VCaP (cell line): ENCODE results near the gene CHST1.

Experiments
- H3K27ac ChIP-seq: fragments of 450-650 bp; 2 replicates; pipeline ENCODE4 v1.5.1; 2017
- CTCF ChIP-seq: fragments of 450-650 bp; conservative IDR thresholded peaks from 2 replicates; pipeline ENCODE4 v1.5.1; 2017; ENCODE audit warnings: mild to moderate bottlenecking, moderate library complexity

Gene CHST1

GRCh38 chr11:45698777-45699497, 33.5 kb upstream of the CHST1 start:
- H3K27ac ChIP-seq, result no peak overlapping the region
- TF ChIP-seq CTCF, result no peak

GRCh38 chr11:45692808-45693453, 27.5 kb upstream of the CHST1 start:
- no peak overlapping the region for H3K27ac ChIP-seq
- TF ChIP-seq CTCF, result no peak

DNA sequence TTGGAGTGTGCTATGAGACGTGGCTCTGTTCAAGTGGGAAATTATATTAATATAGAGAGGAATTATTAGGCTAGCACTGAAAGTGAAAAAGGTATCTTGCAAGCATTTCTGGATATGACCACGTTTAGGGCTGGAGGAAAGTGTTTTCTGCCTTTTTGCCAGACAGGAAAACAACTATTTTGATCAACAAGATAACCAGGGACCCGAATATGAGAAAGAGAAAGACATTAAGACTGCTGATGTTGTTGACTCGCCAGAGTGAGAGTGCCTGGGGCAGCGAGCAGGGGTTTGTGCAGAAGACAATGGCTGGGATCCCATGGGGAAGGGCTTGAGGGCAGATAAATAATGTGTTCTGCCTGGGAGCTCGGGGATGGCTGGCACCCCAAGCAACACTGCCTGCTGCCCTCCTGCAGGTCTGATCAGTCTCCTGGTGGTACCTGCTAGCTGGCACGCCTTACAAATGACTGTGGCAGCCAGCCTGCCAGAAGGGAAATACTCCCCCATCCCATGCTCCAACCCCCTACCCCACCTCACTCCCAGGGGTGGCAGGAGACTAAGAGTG, 23.1 kb upstream of the CHST1 start:
- TF ChIP-seq CTCF, result no peak
- H3K27ac ChIP-seq, result no peak overlapping the region

GRCh38 chr11:45687836-45688235, 22.4 kb upstream of the CHST1 start:
- TF ChIP-seq CTCF, result no peak
- no peak overlapping the region for H3K27ac ChIP-seq

DNA sequence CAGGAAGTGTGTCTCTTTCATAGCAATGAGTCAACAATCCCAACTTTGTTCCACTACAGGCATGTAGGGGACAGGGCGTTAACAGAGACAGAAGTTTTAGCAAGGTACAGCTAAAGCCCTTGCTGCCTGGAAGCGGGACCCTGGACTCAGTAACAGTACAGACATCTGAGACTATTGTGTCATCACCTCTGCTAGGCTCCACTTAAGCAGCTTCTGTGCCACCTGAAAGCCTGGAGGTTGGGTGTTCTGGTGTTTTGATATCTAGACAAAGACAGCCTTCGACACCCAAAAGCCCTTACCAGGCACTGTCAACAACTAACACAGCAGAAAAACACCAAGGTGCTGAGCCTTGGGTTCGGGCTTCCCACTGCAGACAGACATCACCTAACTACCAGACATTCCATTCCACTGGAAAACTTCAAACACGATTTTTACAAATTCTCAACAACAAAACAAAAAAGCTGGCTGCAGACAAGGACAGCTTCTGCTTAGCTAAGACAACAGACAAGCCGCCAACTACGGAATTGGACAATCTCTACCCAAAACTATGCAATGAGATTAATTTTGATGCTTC, 20.6 kb upstream of the CHST1 start:
- H3K27ac ChIP-seq, result no peak overlapping the region
- TF ChIP-seq CTCF, result no peak

DNA sequence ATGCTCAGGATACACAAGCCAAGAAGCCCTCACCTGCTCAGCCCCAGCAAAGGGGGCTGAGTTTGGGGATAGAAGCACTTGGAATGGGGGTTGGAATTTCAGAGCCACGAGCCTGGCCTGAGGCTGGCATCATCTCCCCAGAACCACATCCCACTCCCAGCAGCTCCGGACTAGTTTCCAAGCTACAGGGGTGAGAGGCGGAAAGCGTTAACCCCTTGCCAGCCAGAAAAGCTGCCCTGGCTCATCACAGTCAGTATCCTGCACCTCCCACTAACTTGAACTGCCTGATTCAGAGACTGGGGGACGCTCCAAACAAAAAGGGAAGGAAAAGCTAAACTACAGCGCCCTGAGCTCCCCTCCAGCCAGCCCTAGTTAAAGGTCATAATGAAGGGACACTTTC, 19.0 kb upstream of the CHST1 start:
- TF ChIP-seq CTCF, result no peak
- H3K27ac ChIP-seq, result no peak overlapping the region

DNA sequence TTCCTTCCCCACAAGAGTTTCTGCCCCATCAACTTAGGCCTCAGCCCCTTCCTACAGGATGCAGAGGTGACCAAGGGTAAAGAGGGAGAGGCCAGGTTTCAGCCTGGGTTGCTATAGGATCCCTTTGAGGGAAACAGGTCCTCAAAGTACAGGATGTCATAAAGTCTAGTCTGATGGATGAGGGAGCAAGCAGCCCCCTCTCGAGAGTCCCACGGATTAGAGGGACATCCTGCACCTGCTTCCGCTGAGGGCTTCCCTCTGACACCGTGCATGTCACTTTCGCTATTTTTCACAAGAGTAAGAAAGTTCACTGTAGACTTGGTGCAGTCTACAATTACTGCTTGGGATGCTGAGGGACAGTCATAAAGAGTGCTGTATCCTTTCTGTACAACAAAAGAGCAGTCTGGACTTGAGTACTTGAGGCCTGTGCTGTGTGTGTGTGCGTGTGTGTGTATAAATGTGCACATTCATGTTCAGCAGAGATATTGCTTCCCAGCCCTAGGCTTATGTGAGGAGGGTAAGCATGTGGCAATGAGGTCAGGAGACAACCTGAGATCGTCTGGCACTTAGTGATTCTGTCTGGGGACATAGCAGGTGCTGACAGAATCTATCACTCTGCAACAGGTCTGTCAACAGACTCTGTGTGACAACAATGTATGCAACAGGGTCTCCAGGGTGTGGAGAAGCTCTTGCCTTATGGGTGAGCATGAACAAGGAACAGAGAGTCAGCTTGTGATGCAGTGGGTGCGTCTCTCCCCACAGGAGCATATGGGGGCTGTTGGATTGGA, 18.0 kb upstream of the CHST1 start:
- TF ChIP-seq CTCF, result no peak
- no peak overlapping the region for H3K27ac ChIP-seq
